ENCODE results near the gene MKLN1.
"Not testable (repeated sequence)": the region's sequence is repeated elsewhere in the genome, so short reads cannot be mapped to it uniquely, and the experiment has no call there.

Gene MKLN1

DNA sequence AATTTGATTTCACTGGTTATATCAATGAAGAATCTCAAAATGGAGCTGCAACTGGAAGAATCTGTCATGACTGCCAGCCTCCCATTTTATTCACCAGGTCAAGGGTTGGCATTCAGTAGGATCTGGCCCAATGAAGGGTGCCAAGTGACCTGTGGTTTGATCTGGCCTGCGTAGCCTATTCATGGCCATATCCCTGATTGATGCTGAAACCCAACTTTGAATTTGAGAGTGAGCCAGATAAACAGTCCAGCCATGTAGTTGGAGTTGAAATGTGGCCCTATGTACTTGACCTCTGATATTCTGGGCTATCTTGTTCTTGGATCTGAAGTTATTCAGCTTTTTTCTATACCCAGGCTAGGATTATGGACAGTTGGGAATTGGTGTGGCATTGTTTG is 1.5 kb downstream of the MKLN1 start:
- H3K27ac ChIP-seq (ENCODE audit: insufficient read depth, low read length, poor library complexity, severe bottlenecking) = no peak overlapping the region
- DNase-seq = no peak
- H3K9me3 ChIP-seq (ENCODE audit: control insufficient read depth, low read length) = no peaks in the 10 kb centered on the region
- H3K27me3 ChIP-seq (replicated peaks; ENCODE audit: control insufficient read depth, insufficient read depth, low read length, poor library complexity, severe bottlenecking) = no peaks in the 10 kb centered on the region
- H3K36me3 ChIP-seq (ENCODE audit: control insufficient read depth, insufficient read depth, low read length) = no peaks in the 10 kb centered on the region
- peak overlapping the region; percentile 12 for H3K4me3 ChIP-seq (ENCODE audit: insufficient read depth, low read depth, low read length, poor library complexity, severe bottlenecking)
- peaks cover 7% of the 10 kb centered on the region for H3K4me1 ChIP-seq (ENCODE audit: control insufficient read depth, insufficient read depth, low read length, poor library complexity, severe bottlenecking)

DNA sequence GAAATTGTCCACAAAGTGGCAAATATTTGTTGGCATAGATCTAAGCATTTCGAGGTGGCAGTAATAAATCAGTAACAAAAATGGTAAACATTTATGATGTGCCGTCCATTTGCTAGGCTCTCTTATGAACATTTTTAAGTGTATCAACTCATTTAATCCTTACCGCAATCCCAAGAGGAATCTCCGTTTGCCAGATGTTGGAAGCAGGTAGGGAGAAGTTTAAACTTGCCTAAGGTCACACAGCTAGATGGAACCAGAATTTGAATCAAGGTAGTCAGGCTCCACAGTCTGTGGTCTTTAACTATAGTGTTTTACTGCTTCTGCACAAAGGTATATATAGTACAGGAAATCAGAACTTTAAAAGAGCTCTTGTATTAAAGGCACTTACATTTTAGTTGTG is 2.6 kb downstream of the MKLN1 start:
- H3K4me3 ChIP-seq (ENCODE audit: insufficient read depth, low read depth, low read length, poor library complexity, severe bottlenecking) = no peak overlapping the region
- DNase-seq = no peak
- peaks cover 4% of the 10 kb centered on the region for H3K4me1 ChIP-seq (ENCODE audit: control insufficient read depth, insufficient read depth, low read length, poor library complexity, severe bottlenecking)
- no peaks in the 10 kb centered on the region for H3K36me3 ChIP-seq (ENCODE audit: control insufficient read depth, insufficient read depth, low read length)
- H3K9me3 ChIP-seq (ENCODE audit: control insufficient read depth, low read length) = no peaks in the 10 kb centered on the region
- H3K27ac ChIP-seq (ENCODE audit: insufficient read depth, low read length, poor library complexity, severe bottlenecking) = no peak overlapping the region
- no peaks in the 10 kb centered on the region for H3K27me3 ChIP-seq (replicated peaks; ENCODE audit: control insufficient read depth, insufficient read depth, low read length, poor library complexity, severe bottlenecking)

DNA sequence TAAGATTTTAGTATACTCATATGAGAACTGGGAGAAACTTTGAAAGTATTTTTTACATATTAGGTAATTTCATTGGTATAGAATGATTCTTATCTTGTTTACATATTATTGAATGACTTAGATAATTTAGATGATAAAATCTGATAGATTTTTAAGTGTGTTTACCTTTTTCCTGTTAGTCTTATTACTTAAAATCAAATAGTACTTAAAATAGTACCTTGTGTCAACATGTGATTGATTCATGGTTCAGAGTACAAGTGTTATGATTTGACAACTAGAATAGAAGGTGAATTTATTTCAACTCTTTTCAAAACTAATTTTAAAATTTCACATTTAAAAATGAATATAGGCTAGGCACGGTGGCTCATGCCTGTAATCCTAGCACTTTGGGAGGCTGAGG is 4.1 kb downstream of the MKLN1 start:
- H3K4me1 ChIP-seq (ENCODE audit: control insufficient read depth, insufficient read depth, low read length, poor library complexity, severe bottlenecking) = peaks cover 4% of the 10 kb centered on the region
- no peak overlapping the region for H3K4me3 ChIP-seq (ENCODE audit: insufficient read depth, low read depth, low read length, poor library complexity, severe bottlenecking)
- no peaks in the 10 kb centered on the region for H3K36me3 ChIP-seq (ENCODE audit: control insufficient read depth, insufficient read depth, low read length)
- H3K27me3 ChIP-seq (replicated peaks; ENCODE audit: control insufficient read depth, insufficient read depth, low read length, poor library complexity, severe bottlenecking) = no peaks in the 10 kb centered on the region
- no peak for DNase-seq
- no peak overlapping the region for H3K27ac ChIP-seq (ENCODE audit: insufficient read depth, low read length, poor library complexity, severe bottlenecking)
- H3K9me3 ChIP-seq (ENCODE audit: control insufficient read depth, low read length) = no peaks in the 10 kb centered on the region

DNA sequence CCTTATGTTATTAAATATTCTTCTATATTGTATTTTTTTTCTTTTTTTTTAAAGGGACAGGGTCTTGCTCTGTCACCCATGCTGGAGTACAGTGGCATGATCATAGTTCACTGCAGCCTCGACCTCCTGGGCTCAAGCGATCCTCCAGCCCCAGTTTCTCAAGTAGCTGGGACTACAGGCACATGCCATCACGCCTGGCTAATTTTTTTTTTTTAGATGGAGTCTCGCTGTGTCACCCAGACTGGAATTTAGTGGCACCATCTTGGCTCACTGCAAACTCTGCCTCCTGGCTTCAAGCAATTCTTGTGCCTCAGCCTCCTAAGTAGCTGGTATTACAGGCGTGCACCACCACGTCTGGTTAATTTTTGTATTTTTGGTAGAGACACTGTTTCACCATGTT is 5.1 kb downstream of the MKLN1 start:
- H3K27ac ChIP-seq (ENCODE audit: insufficient read depth, low read length, poor library complexity, severe bottlenecking); DNase-seq; H3K4me3 ChIP-seq (ENCODE audit: insufficient read depth, low read depth, low read length, poor library complexity, severe bottlenecking); H3K4me1 ChIP-seq (ENCODE audit: control insufficient read depth, insufficient read depth, low read length, poor library complexity, severe bottlenecking); H3K36me3 ChIP-seq (ENCODE audit: control insufficient read depth, insufficient read depth, low read length); H3K9me3 ChIP-seq (ENCODE audit: control insufficient read depth, low read length); H3K27me3 ChIP-seq (replicated peaks; ENCODE audit: control insufficient read depth, insufficient read depth, low read length, poor library complexity, severe bottlenecking): not testable (repeated sequence)

DNA sequence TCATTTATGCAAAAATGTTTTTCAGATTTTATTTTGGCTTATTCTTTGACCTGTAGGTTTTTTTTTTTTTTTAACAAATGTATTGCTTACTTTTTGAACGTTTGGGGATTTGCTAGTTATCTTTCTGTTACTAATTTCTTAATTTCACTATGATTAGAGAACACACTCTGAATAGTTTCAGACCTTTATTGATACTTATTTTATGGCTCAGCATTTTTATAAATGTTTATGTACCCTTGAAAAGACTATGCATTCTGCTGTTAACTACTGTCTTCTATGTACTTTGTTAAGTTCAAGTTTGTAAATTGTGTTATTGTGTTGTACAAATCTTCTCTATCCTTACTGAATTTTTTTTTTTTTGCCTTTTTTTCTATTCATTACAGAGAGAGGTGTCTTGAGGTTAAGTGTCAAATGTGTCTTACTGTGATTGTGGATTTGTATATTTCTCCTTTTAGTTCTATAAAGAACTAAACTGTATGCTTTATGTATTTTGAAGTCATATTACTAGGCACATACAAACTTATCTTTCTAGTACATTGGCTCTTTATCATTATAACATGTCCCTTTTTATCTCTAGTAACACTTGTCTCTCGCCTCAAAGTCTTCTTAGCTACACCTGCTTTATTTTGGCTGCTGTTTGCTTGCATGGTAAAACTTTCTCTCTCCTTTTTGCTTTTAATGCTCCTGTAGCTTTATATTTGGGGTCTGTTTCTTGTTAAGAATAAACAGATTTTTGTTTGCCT is 8.1 kb downstream of the MKLN1 start:
- H3K4me3 ChIP-seq (ENCODE audit: insufficient read depth, low read depth, low read length, poor library complexity, severe bottlenecking) = no peak overlapping the region
- no peaks in the 10 kb centered on the region for H3K36me3 ChIP-seq (ENCODE audit: control insufficient read depth, insufficient read depth, low read length)
- no peaks in the 10 kb centered on the region for H3K9me3 ChIP-seq (ENCODE audit: control insufficient read depth, low read length)
- no peak overlapping the region for H3K27ac ChIP-seq (ENCODE audit: insufficient read depth, low read length, poor library complexity, severe bottlenecking)
- DNase-seq = no peak
- no peaks in the 10 kb centered on the region for H3K27me3 ChIP-seq (replicated peaks; ENCODE audit: control insufficient read depth, insufficient read depth, low read length, poor library complexity, severe bottlenecking)
- H3K4me1 ChIP-seq (ENCODE audit: control insufficient read depth, insufficient read depth, low read length, poor library complexity, severe bottlenecking) = no peaks in the 10 kb centered on the region

DNA sequence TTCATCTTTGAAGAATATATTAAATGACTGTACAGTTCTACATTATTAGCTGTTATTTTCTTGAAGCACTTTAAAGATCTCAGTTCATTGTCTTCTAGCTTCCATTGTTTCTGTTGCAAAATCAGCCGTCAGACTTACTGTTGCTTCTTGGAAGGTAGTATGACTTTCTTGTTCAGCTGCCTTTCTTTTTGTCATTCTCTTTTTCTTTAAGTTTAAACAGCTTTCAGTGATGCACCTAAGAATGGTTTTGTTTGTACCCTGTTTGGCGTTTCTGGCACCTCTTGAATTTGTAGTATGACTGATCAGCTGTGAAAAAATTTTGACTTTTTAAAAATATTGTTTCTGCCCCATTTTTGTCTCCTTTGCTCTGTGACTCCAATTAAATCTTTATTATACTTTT is 9.3 kb downstream of the MKLN1 start:
- no peak for DNase-seq
- Histone ChIP-seq H3K4me1 (ENCODE audit: control insufficient read depth, insufficient read depth, low read length, poor library complexity, severe bottlenecking) (no peaks in the 10 kb centered on the region), H3K4me3 (ENCODE audit: insufficient read depth, low read depth, low read length, poor library complexity, severe bottlenecking) (no peak overlapping the region), H3K36me3 (ENCODE audit: control insufficient read depth, insufficient read depth, low read length) (no peaks in the 10 kb centered on the region), H3K27me3 (replicated peaks; ENCODE audit: control insufficient read depth, insufficient read depth, low read length, poor library complexity, severe bottlenecking) (no peaks in the 10 kb centered on the region), H3K9me3 (ENCODE audit: control insufficient read depth, low read length) (no peaks in the 10 kb centered on the region), H3K27ac (ENCODE audit: insufficient read depth, low read length, poor library complexity, severe bottlenecking) (no peak overlapping the region)

DNA sequence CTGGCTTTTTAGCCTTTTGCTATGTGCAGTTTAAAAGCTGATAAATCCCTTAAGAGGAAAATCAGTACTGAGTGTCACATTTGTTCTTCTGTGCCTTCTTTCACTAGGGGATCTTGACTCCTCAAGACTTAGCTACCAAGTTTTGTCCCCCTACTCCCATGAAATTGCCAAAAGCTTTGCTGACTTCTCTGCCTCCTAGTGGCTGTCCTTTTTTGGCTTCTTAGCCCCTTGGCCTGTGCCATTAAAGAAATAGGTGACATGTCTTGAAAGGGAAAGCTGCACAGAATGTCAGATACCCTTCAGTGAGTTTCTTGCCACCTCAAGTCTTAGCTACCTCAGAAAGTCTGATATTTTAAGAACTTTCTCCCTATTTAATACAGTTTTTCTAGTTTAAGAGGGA is 10.5 kb downstream of the MKLN1 start:
- H3K4me3 ChIP-seq (ENCODE audit: insufficient read depth, low read depth, low read length, poor library complexity, severe bottlenecking) = no peak overlapping the region
- DNase-seq = no peak
- H3K9me3 ChIP-seq (ENCODE audit: control insufficient read depth, low read length) = no peaks in the 10 kb centered on the region
- no peaks in the 10 kb centered on the region for H3K36me3 ChIP-seq (ENCODE audit: control insufficient read depth, insufficient read depth, low read length)
- H3K4me1 ChIP-seq (ENCODE audit: control insufficient read depth, insufficient read depth, low read length, poor library complexity, severe bottlenecking) = no peaks in the 10 kb centered on the region
- no peaks in the 10 kb centered on the region for H3K27me3 ChIP-seq (replicated peaks; ENCODE audit: control insufficient read depth, insufficient read depth, low read length, poor library complexity, severe bottlenecking)
- no peak overlapping the region for H3K27ac ChIP-seq (ENCODE audit: insufficient read depth, low read length, poor library complexity, severe bottlenecking)

DNA sequence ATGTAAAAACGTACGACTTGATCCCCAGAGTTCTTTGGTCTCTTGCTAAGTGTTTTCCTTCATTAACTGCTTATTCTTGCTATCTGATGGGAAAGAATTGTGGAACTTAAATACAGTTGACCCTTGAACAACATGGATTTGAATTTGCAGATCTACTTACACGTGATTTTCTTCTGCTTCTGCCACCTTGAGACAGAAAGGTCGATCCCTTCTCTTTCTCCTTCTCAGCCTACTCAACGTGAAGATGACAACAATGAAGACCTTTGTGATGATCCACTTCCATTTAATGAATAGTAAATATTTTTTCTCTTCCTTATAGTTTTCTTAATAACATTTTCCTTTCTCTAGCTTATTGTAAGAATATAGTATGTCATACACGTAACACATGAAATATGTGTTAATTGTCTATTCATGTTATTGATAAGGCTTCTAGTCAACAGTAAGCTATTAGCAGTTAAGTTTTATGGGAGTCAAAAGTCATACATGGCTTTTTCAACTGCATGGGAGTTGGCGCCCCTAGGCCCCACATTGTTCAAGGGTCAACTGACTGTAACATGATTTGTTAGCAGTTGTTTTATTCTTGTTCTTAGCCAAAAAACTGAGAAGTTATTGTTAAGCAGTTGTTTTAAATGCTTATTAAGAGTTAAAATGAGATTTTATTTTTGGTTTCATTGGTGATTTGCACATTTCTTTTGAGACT is 11.2 kb downstream of the MKLN1 start:
- no peaks in the 10 kb centered on the region for H3K36me3 ChIP-seq (ENCODE audit: control insufficient read depth, insufficient read depth, low read length)
- no peaks in the 10 kb centered on the region for H3K9me3 ChIP-seq (ENCODE audit: control insufficient read depth, low read length)
- no peaks in the 10 kb centered on the region for H3K27me3 ChIP-seq (replicated peaks; ENCODE audit: control insufficient read depth, insufficient read depth, low read length, poor library complexity, severe bottlenecking)
- H3K4me3 ChIP-seq (ENCODE audit: insufficient read depth, low read depth, low read length, poor library complexity, severe bottlenecking) = no peak overlapping the region
- DNase-seq = no peak
- H3K4me1 ChIP-seq (ENCODE audit: control insufficient read depth, insufficient read depth, low read length, poor library complexity, severe bottlenecking) = no peaks in the 10 kb centered on the region
- H3K27ac ChIP-seq (ENCODE audit: insufficient read depth, low read length, poor library complexity, severe bottlenecking) = no peak overlapping the region

DNA sequence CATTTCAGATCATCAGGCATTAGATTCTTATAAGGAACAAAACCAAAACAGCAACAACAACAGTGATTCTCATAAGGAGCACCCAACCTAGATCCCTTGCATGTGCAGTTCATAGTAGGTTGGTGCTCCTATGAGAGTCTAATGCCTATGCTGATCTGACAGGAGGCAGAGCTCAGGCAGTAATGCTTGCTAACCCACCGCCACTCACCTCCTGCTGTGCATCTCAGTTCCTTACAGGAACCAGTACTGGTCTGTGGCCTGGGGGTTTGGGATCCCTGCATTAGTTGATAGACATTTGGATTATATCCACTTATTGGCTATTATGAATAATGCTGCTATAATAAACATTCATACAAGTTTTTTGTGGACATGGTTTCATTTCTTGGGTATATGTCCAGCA is 14.0 kb downstream of the MKLN1 start:
- no peaks in the 10 kb centered on the region for H3K9me3 ChIP-seq (ENCODE audit: control insufficient read depth, low read length)
- H3K36me3 ChIP-seq (ENCODE audit: control insufficient read depth, insufficient read depth, low read length) = no peaks in the 10 kb centered on the region

DNA sequence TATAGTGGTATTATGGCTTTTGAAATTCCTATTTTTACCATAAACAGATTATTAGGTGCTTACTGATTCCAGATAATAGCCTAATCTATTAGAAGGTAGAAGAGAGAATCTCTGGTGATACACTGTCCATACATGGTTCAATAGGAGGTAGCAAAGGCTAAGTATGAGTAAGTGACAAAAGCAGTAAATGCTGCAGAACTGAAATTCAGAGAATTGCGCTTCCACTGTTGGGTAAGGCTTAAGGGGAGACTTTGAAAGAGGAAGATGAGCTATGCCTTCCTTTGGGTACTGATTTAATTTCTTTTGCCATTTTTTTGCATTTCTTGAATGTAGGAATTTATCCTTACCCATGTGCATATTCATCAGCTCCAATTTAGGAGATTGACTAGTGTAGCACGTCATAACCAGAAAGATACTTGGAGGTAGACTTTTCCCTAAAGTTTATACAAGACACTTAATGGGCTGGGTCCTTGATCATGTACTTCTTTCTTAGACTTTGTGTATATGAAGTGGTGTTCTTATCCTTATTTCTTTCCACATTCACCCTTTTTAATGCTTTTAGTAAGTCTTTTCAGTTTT is 15.3 kb downstream of the MKLN1 start:
- H3K4me3 ChIP-seq (ENCODE audit: insufficient read depth, low read depth, low read length, poor library complexity, severe bottlenecking) = no peak overlapping the region
- no peaks in the 10 kb centered on the region for H3K27me3 ChIP-seq (replicated peaks; ENCODE audit: control insufficient read depth, insufficient read depth, low read length, poor library complexity, severe bottlenecking)
- H3K9me3 ChIP-seq (ENCODE audit: control insufficient read depth, low read length) = no peaks in the 10 kb centered on the region
- H3K4me1 ChIP-seq (ENCODE audit: control insufficient read depth, insufficient read depth, low read length, poor library complexity, severe bottlenecking) = no peaks in the 10 kb centered on the region
- H3K27ac ChIP-seq (ENCODE audit: insufficient read depth, low read length, poor library complexity, severe bottlenecking) = no peak overlapping the region
- no peak for DNase-seq
- no peaks in the 10 kb centered on the region for H3K36me3 ChIP-seq (ENCODE audit: control insufficient read depth, insufficient read depth, low read length)

More for the DNA sequence above, 14.0 kb downstream of the MKLN1 start:
- Histone ChIP-seq H3K4me3 (ENCODE audit: insufficient read depth, low read depth, low read length, poor library complexity, severe bottlenecking) (no peak overlapping the region), H3K4me1 (ENCODE audit: control insufficient read depth, insufficient read depth, low read length, poor library complexity, severe bottlenecking) (no peaks in the 10 kb centered on the region), H3K27me3 (replicated peaks; ENCODE audit: control insufficient read depth, insufficient read depth, low read length, poor library complexity, severe bottlenecking) (no peaks in the 10 kb centered on the region), H3K27ac (ENCODE audit: insufficient read depth, low read length, poor library complexity, severe bottlenecking) (no peak overlapping the region)
- DNase-seq = no peak
